OCI-LY7 (cell line): Measurements from ENCODE around the gene ITSN1. TPM values are rescaled to one million over a fixed set of nuclear protein-coding genes. Genes with fewer than 3 reads are reported as not detected.
"Not testable (repeated sequence)": the region's sequence is repeated elsewhere in the genome, so short reads cannot be mapped to it uniquely, and the experiment has no call there.

Experiments
- BruUV-seq: library from RNA; stranded (reverse); fragments of 400-500 nt; replicated peaks from 2 replicates; lab custom pipeline; 2021; lab: Mats Ljungman, UMichigan
- CTCF ChIA-PET: fragments of 300-600 bp; sonication (Branson Sonifier 250); formaldehyde crosslinking; loops from one replicate; lab custom pipeline; 2022; ENCODE audit warnings: antibody characterized with exemption; ENCODE audit not compliant: unreplicated experiment; lab: Charles Lee
- POLR2A ChIA-PET: fragments of 300-600 bp; sonication (Branson Sonifier 250); formaldehyde crosslinking; loops from one replicate; lab custom pipeline; 2022; ENCODE audit warnings: antibody characterized with exemption; lab: Charles Lee
- DNase-seq: peaks from one replicate; pipeline ENCODE4 v3.0.0-alpha.2; 2015; ENCODE audit warnings: low spot score
- H2AFZ ChIP-seq: fragments of 200-600 bp; sonication (generic), shearing (Covaris generic); 2 replicates; pipeline ENCODE4 v1.6.1; 2014; ENCODE audit warnings: mild to moderate bottlenecking, antibody characterized with exemption, low read length, moderate library complexity
- H3K27ac ChIP-seq: fragments of 200-600 bp; sonication (generic); 2 replicates; pipeline ENCODE4 v1.5.1; 2014; ENCODE audit warnings: mixed run types, low read depth, mild to moderate bottlenecking, moderate library complexity, low read length, inconsistent platforms; ENCODE audit not compliant: poor library complexity, severe bottlenecking
- H3K36me3 ChIP-seq: fragments of 200-600 bp; sonication (generic); 2 replicates; pipeline ENCODE4 v1.6.1; 2014; ENCODE audit warnings: mild to moderate bottlenecking, antibody characterized with exemption, low read length, moderate library complexity, mixed read lengths; ENCODE audit not compliant: insufficient read depth
- H3K4me1 ChIP-seq: fragments of 200-600 bp; sonication (generic); 2 replicates; pipeline ENCODE4 v1.5.1; 2014; ENCODE audit warnings: mild to moderate bottlenecking, low read length; ENCODE audit not compliant: insufficient read depth, poor library complexity, severe bottlenecking
- H3K4me2 ChIP-seq: fragments of 200-600 bp; sonication (generic); 2 replicates; pipeline ENCODE4 v1.6.1; 2014; ENCODE audit warnings: mild to moderate bottlenecking, low read length
- H3K4me3 ChIP-seq: fragments of 200-600 bp; sonication (generic); 2 replicates; pipeline ENCODE4 v1.5.1; 2014; ENCODE audit warnings: mild to moderate bottlenecking, low read depth, low read length; ENCODE audit not compliant: poor library complexity, severe bottlenecking
- H3K79me2 ChIP-seq: fragments of 200-600 bp; sonication (generic); 2 replicates; pipeline ENCODE4 v1.6.1; 2016; ENCODE audit warnings: low read depth, mild to moderate bottlenecking, low read length, moderate library complexity, mixed read lengths; ENCODE audit not compliant: insufficient read depth
- H3K9me2 ChIP-seq: fragments of 200-600 bp; sonication (generic); 2 replicates; pipeline ENCODE4 v1.6.1; 2016; ENCODE audit warnings: mild to moderate bottlenecking, low read length, mixed read lengths; ENCODE audit not compliant: insufficient read depth
- H3K9me3 ChIP-seq: fragments of 200-600 bp; sonication (generic); 2 replicates; pipeline ENCODE4 v1.6.1; 2014; ENCODE audit warnings: mild to moderate bottlenecking, mixed run types, low read length, mixed read lengths
- H4K20me1 ChIP-seq: fragments of 200-600 bp; sonication (generic); 2 replicates; pipeline ENCODE4 v1.6.1; 2014; ENCODE audit warnings: mild to moderate bottlenecking, antibody characterized with exemption, low read length, moderate library complexity, mixed read lengths; ENCODE audit not compliant: insufficient read depth
- EZH2phosphoT487 ChIP-seq: fragments of 200-600 bp; sonication (generic); IDR thresholded peaks from 2 replicates; pipeline ENCODE4 v1.6.1; 2018; ENCODE audit warnings: low read depth, borderline replicate concordance, mild to moderate bottlenecking, mixed run types, antibody characterized with exemption, low read length, moderate library complexity, mixed read lengths
- intact Hi-C: fragments of 100-400 bp; cut with micrococcal nuclease; formaldehyde crosslinking; loops from one replicate; pipeline ENCODE4 v1.10.0; 2022; ENCODE audit not compliant: unreplicated experiment
- total RNA-seq, 2 experiments: library from RNA; depleted of rRNA in 1 of 2; stranded (reverse); fragments of >200 nt in 1 of 2; shearing (Covaris generic) in 1 of 2; gene quantifications; 2 replicates each; pipeline ENCODE4 v1.2.3, GENCODE V29; 2014 to 2022
- TF ChIP-seq, protein P1 (sequence below): fragments of 200-600 bp; sonication (generic); conservative IDR thresholded peaks from 2 replicates; pipeline ENCODE4 v1.5.1; 2014; ENCODE audit warnings: mild to moderate bottlenecking, antibody characterized with exemption, low read length, moderate library complexity, mixed read lengths

ITSN1 gene
- total RNA-seq, 2 experiments from 2014 or later: 0.60 to 5.9 TPM

DNA sequence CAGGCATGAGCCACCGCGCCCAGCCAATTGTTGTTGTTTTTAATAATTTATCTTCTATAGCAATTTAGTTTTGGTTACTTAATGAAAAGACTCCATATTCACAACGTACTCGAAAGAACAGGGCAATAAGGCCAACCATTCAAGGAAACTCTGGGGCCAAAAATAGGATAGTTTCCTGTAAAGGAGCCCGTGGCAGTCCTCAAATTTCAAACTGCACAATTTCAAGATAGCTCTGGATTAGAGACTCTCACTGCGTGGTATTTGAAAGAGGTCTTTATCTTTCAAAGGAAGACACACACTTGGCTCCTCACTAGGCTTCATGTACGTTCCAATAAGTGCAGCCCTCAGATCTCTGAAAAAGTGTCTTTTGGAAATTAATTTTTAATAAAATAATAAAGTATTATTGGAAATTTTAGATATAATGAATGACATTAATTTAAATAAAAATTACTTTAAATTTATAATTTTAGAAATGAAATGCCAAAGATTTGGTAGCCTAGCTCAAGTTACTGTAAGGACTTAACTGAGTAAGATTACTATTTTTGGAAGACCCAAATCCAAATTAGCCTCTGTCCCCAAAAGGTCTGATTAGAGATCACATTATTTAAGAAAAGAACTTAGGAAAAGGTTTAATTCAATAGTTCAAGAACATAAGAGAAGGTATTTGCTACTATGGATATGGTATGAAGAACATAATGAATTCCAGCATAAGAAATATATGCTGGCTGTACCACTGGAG, 31.1 kb upstream of the ITSN1 start:
- Histone ChIP-seq H3K79me2 (no peaks in the 10 kb centered on the region), H2AFZ (no peak overlapping the region), H3K4me3 (no peak overlapping the region), H3K9me3 (no peaks in the 10 kb centered on the region), H3K4me1 (no peaks in the 10 kb centered on the region), H3K9me2 (no peaks in the 10 kb centered on the region), H3K36me3 (peaks cover 13% of the 10 kb centered on the region; the same call in 1 of the 2 replicates), H3K27ac (no peak overlapping the region), H4K20me1 (no peaks in the 10 kb centered on the region), H3K4me2 (no peak overlapping the region)
- TF ChIP-seq, protein P1, sequence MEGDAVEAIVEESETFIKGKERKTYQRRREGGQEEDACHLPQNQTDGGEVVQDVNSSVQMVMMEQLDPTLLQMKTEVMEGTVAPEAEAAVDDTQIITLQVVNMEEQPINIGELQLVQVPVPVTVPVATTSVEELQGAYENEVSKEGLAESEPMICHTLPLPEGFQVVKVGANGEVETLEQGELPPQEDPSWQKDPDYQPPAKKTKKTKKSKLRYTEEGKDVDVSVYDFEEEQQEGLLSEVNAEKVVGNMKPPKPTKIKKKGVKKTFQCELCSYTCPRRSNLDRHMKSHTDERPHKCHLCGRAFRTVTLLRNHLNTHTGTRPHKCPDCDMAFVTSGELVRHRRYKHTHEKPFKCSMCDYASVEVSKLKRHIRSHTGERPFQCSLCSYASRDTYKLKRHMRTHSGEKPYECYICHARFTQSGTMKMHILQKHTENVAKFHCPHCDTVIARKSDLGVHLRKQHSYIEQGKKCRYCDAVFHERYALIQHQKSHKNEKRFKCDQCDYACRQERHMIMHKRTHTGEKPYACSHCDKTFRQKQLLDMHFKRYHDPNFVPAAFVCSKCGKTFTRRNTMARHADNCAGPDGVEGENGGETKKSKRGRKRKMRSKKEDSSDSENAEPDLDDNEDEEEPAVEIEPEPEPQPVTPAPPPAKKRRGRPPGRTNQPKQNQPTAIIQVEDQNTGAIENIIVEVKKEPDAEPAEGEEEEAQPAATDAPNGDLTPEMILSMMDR: no peak
- TF ChIP-seq EZH2phosphoT487: no peak
- intact Hi-C loops: no loop called here
- no peak for DNase-seq
- POLR2A ChIA-PET: interaction anchor here (1.0 kb wide), 1 partner anchor 46 kb away, joined by 3 read pairs; no protein-coding TSS in a partner anchor
- CTCF ChIA-PET: no interaction called here
- BruUV-seq: no TSS peak

DNA sequence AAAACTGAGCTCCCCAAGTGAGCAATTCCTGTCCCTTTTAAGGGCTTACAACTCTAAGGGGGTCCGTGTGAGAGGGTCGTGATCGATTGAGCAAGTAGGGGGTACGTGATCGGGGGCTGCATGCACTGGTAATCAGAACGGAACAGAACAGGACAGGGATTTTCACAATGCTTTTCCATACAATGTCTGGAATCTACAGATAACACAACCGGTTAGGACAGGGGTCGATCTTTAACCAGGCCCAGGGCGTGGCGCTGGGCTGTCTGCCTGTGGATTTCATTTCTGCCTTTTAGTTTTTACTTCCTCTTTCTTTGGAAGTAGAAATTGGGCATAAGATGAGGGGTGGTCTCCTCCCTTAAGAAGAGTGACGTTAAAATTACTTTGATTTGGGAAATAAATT, 24.7 kb upstream of the ITSN1 start:
- POLR2A ChIA-PET: interaction anchor here (0.7 kb wide), 1 partner anchor 468 kb away, joined by 4 read pairs; no protein-coding TSS in a partner anchor
- H2AFZ ChIP-seq, CTCF ChIA-PET, BruUV-seq, H3K4me3 ChIP-seq, H3K9me3 ChIP-seq, DNase-seq, H3K27ac ChIP-seq, H3K4me2 ChIP-seq, H3K9me2 ChIP-seq, H3K79me2 ChIP-seq, intact Hi-C loops, H3K4me1 ChIP-seq, H4K20me1 ChIP-seq: not testable (repeated sequence)
- peaks cover 23% of the 10 kb centered on the region for H3K36me3 ChIP-seq

GRCh38 chr21:33618407-33618806, 23.9 kb upstream of the ITSN1 start:
- no peak for TF ChIP-seq EZH2phosphoT487
- TF ChIP-seq, protein P1: no peak
- DNase-seq: no peak
- no TSS peak for BruUV-seq
- no peak overlapping the region for H3K4me3 ChIP-seq
- H3K9me3 ChIP-seq: no peaks in the 10 kb centered on the region
- no peak overlapping the region for H3K4me2 ChIP-seq
- intact Hi-C loops: no loop called here
- no peaks in the 10 kb centered on the region for H3K9me2 ChIP-seq
- no peaks in the 10 kb centered on the region for H4K20me1 ChIP-seq
- H3K79me2 ChIP-seq: no peaks in the 10 kb centered on the region
- H3K36me3 ChIP-seq: peaks cover 17% of the 10 kb centered on the region
- POLR2A ChIA-PET: no interaction called here
- H3K4me1 ChIP-seq: no peaks in the 10 kb centered on the region
- H2AFZ ChIP-seq: no peak overlapping the region
- H3K27ac ChIP-seq: no peak overlapping the region
- CTCF ChIA-PET: no interaction called here
